Heart left ventricle (tissue), 16 donors: ENCODE data around the gene TRAPPC3L. TPM values are rescaled to one million over a fixed set of nuclear protein-coding genes. Genes with fewer than 3 reads are reported as not detected.

Experiments used
- ATAC-seq, 4 donors: fragments of 200-7000 bp; cut with Tn5 transposase; one replicate each; pipeline ENCODE4 v1.9.1; 2020 to 2022; ENCODE audit warnings: moderate library complexity in 4 of 4, mild to moderate bottlenecking in 3 of 4, moderate number of reproducible peaks in 1 of 4
- DNase-seq, 5 donors: peaks; one replicate each; pipeline ENCODE4 v3.0.0-alpha.2; 2020
- H3K27ac ChIP-seq, 12 donors: fragments of 200-600 bp; sonication (generic) in 4 of 12; one replicate each; pipeline versions ENCODE4 v1.5.0 to v1.8.0; 2016 to 2022; ENCODE audit warnings: mild to moderate bottlenecking in 2 of 12
- H3K27me3 ChIP-seq, 9 donors: fragments of 200-600 bp; sonication (generic) in 2 of 9; one replicate each; pipeline versions ENCODE4 v1.5.1 to v1.8.0; 2016 to 2022; ENCODE audit warnings: mild to moderate bottlenecking in 3 of 9
- H3K36me3 ChIP-seq, 9 donors: fragments of 200-600 bp; sonication (generic) in 2 of 9; one replicate each; pipeline versions ENCODE4 v1.5.0 to v1.8.0; 2018 to 2022; ENCODE audit warnings: mild to moderate bottlenecking in 2 of 9
- H3K4me1 ChIP-seq, 12 donors: fragments of 200-600 bp; sonication (generic) in 4 of 12; one replicate each; pipeline versions ENCODE4 v1.5.0 to v1.8.0; 2016 to 2022; ENCODE audit warnings: mild to moderate bottlenecking in 3 of 12
- H3K4me3 ChIP-seq, 12 donors: fragments of 200-600 bp; sonication (generic) in 4 of 12; one replicate each; pipeline versions ENCODE4 v1.5.0 to v1.8.0; 2017 to 2022; ENCODE audit warnings: mild to moderate bottlenecking in 9 of 12, moderate library complexity in 4 of 12
- H3K9me3 ChIP-seq, 12 donors: fragments of 200-600 bp; sonication (generic) in 4 of 12; one replicate each; pipeline versions ENCODE4 v1.5.0 to v1.8.0; 2016 to 2022; ENCODE audit warnings: mild to moderate bottlenecking in 1 of 12
- CTCF ChIP-seq, 12 donors: fragments of 200-600 bp; sonication (generic) in 4 of 12; IDR thresholded peaks; one replicate each; pipeline versions ENCODE4 v1.5.0 to v1.8.0; 2018 to 2022; ENCODE audit warnings: antibody characterized with exemption in 12 of 12, mild to moderate bottlenecking in 5 of 12
- POLR2A ChIP-seq, 2 donors: fragments of 450-650 bp; IDR thresholded peaks; one replicate each; pipeline ENCODE4 v1.6.1; 2017; ENCODE audit warnings: antibody characterized with exemption in 2 of 2, mild to moderate bottlenecking in 2 of 2, moderate library complexity in 2 of 2
- WGBS, 4 donors: extraction: QIAGEN DNeasy Blood & Tissue Kit in 2 of 4; methylation state at CpG; one replicate each; pipeline versions ENCODE4 v1.1.5 to v1.1.7; 2013 to 2018; 5-methylcytosine and 5-hydroxymethylcytosine counted together
- intact Hi-C, 10 donors: fragments of 100-400 bp; cut with DNase I; formaldehyde crosslinking; loops; one replicate each; pipeline versions ENCODE4 v1.11.1 to v1.14.2; 2022
- polyA plus RNA-seq, 2 donors: library from polyadenylated mRNA; stranded (reverse); fragments of 200-250 nt; gene quantifications; one replicate each; pipeline ENCODE4 v1.2.3, GENCODE V29; 2013
- total RNA-seq, 9 donors: library from RNA; depleted of rRNA in 2 of 9; stranded (reverse); fragments of >200 nt in 2 of 9; fragmentation: NEBNext Ultra II Directional in 3 of 9; extraction: Animal tissue kit (Norgen Biotek cat#: 25700) in 3 of 9; gene quantifications; one replicate each; pipeline versions ENCODE4 v1.1.0 to v1.2.4, GENCODE V29; 2016 to 2023
- donor health status: ischemic (EF 13 %, LVEDD 7.1; RV severe dilation, severe dysfunction).
- donor health status: healthy with polysubstance abuse.
- donor health status: DM: no; HTN: yes; CAD: no.
- donor health status: DM: no; HTN: no; CAD: no.
- donor health status: ischemic (EF 25% LVEDD 6.9; RV normal size, moderate dysfunction).
- donor health status: ischemic (EF 25% LVEDD 5.7; RV mildly dilated, moderate dysfunction).
- donor health status: healthy.
- donor health status: DM: yes; HTN: yes; CAD: no.
- donor health status: ischemic (EF 35%, LVEDD 5.7; RV mildly dilated, moderate dysfunction).
- donor health status: nonischemic (EF 11% LVEDD 7.7; RV severe dilation, severe dysfunction).
- donor health status: DM: yes; HTN: yes; CAD: no.
- donor health status: PGD.
- donor health status: ischemic (EF 29% LVEDD 5.4; RV normal size, mild dysfunction).
- donor health status: nonischemic (EF 23%, LVEDD 6.1; RV moderate dilation, normal function).

The TRAPPC3L gene
- total and polyA plus RNA-seq, 11 donors, result 0.11 to 0.29 (median 0.19) TPM; not detected in 7

GRCh38 chr6:116564921-116565872 is 19.7 kb upstream of the TRAPPC3L start:
- Histone ChIP-seq H3K9me3 (no peaks in the 10 kb centered on the region), H3K4me3 (peak overlapping the region in 10 of 12 donors; percentile 6 to 53 (median 42)), H3K36me3 (no peaks in the 10 kb centered on the region), H3K4me1 (peaks cover 0 to 17% (median 8%) of the 10 kb centered on the region in 12 donors), H3K27ac (peak overlapping the region in 1 of 12 donors; percentile 16), H3K27me3 (no peaks in the 10 kb centered on the region)
- intact Hi-C loops, result loop anchor here in 9 of 10 donors (5.0 to 10.0 kb wide), 6 partner anchors 280 to 450 kb away; partner anchors contain the start of gene TSPYL1 (in 2 of the 9)
- 47 to 64% (median 55%) methylated on average over 22 to 42 of the region's 42 CpGs for WGBS, 4 donors
- peak; percentile 21 to 73 (median 42) for DNase-seq
- ATAC-seq, result peak; percentile 27 to 73 (median 70)
- TF ChIP-seq CTCF (IDR thresholded peaks at IDR 0.05) (no peak), POLR2A (IDR thresholded peaks at IDR 0.05) (no peak)

GRCh38 chr6:116564311-116564710 is 18.8 kb upstream of the TRAPPC3L start:
- intact Hi-C loops, result loop anchor here in 9 of 10 donors (5.0 to 10.0 kb wide), 6 partner anchors 280 to 450 kb away; partner anchors contain the start of gene TSPYL1 (in 2 of the 9)
- Histone ChIP-seq H3K4me3 (no peak overlapping the region), H3K27ac (no peak overlapping the region), H3K4me1 (peaks cover 0 to 11% (median under 1%) of the 10 kb centered on the region in 12 donors), H3K27me3 (no peaks in the 10 kb centered on the region), H3K9me3 (no peaks in the 10 kb centered on the region), H3K36me3 (no peaks in the 10 kb centered on the region)
- DNase-seq (no peak), ATAC-seq (no peak)
- 77 to 88% (median 84%) methylated on average over 7 of the region's 7 CpGs for WGBS, 4 donors
- TF ChIP-seq CTCF (IDR thresholded peaks at IDR 0.05), result no peak
- TF ChIP-seq POLR2A (IDR thresholded peaks at IDR 0.05), result no peak

- TF ChIP-seq POLR2A (IDR thresholded peaks at IDR 0.05), result no peak
- TF ChIP-seq CTCF (IDR thresholded peaks at IDR 0.05), result no peak
- Histone ChIP-seq H3K27ac (no peak overlapping the region), H3K4me1 (peaks cover 0 to 11% (median 0%) of the 10 kb centered on the region in 12 donors), H3K4me3 (no peak overlapping the region), H3K36me3 (no peaks in the 10 kb centered on the region), H3K9me3 (no peaks in the 10 kb centered on the region), H3K27me3 (no peaks in the 10 kb centered on the region)
- intact Hi-C loops, result loop anchor here in 9 of 10 donors (2.0 to 10.0 kb wide), 7 partner anchors 53 to 449 kb away; partner anchors contain the start of genes TSPYL1 (in 2 of the 9) and CALHM5 (in 1 of the 9)
- ATAC-seq (no peak), DNase-seq (no peak)
- 91 to 96% (median 94%) methylated on average over 9 of the region's 9 CpGs for WGBS, 4 donors
Measured at GRCh38 chr6:116563830-116564229, 18.3 kb upstream of the TRAPPC3L start.

GRCh38 chr6:116562614-116563013 is 17.1 kb upstream of the TRAPPC3L start:
- H3K4me3 ChIP-seq, result no peak overlapping the region
- H3K4me1 ChIP-seq, result peaks cover 0 to 19% (median 6%) of the 10 kb centered on the region in 12 donors
- TF ChIP-seq POLR2A (IDR thresholded peaks at IDR 0.05) (no peak), CTCF (IDR thresholded peaks at IDR 0.05) (no peak)
- DNase-seq, result no peak
- H3K9me3 ChIP-seq, result no peaks in the 10 kb centered on the region
- intact Hi-C loops, result loop anchor here in 9 of 10 donors (2.0 to 10.0 kb wide), 7 partner anchors 52 to 448 kb away; partner anchors contain the start of genes TSPYL1 (in 2 of the 9) and CALHM5 (in 1 of the 9)
- H3K36me3 ChIP-seq, result no peaks in the 10 kb centered on the region
- no peak overlapping the region for H3K27ac ChIP-seq
- no peak for ATAC-seq
- H3K27me3 ChIP-seq, result no peaks in the 10 kb centered on the region
- 30 to 44% (median 38%) methylated on average over 3 of the region's 3 CpGs for WGBS, 4 donors
